Keratinocyte (primary cell): Measurements from ENCODE around the gene GUCY1A1. TPM values are rescaled to one million over a fixed set of nuclear protein-coding genes. Genes with fewer than 3 reads are reported as not detected.

Source experiments
- DNase-seq: peaks from one replicate; pipeline ENCODE4 v3.0.0-alpha.2; 2011; ENCODE audit warnings: low read depth, missing footprints, low spot score
- FAIRE-seq: peaks from 2 replicates; lab custom pipeline; 2011; peaks lifted over from hg19 to GRCh38; lab: Jason Lieb, UNC
- H2AFZ ChIP-seq: 2 replicates; pipeline ENCODE4 v1.6.0; 2012; ENCODE audit warnings: low read length, control low read depth, inconsistent platforms; ENCODE audit not compliant: control insufficient read depth
- H3K27ac ChIP-seq: 2 replicates; pipeline ENCODE4 v1.5.1; 2011; ENCODE audit warnings: low read length; ENCODE audit not compliant: control insufficient read depth, insufficient read depth
- H3K27me3 ChIP-seq: 3 replicates; pipeline ENCODE4 v1.6.0; 2011; ENCODE audit warnings: low read length; ENCODE audit not compliant: control insufficient read depth, insufficient read depth; ENCODE audit errors: extremely low read depth
- H3K36me3 ChIP-seq, 2 experiments: 2 replicates in 1 of 2; 3 replicates in 1 of 2; pipeline ENCODE4 v1.5.1; 2011; ENCODE audit warnings: low read length in 2 of 2, mild to moderate bottlenecking in 1 of 2; ENCODE audit not compliant: control insufficient read depth in 2 of 2, insufficient read depth in 2 of 2; ENCODE audit errors: extremely low read depth in 1 of 2
- H3K4me1 ChIP-seq: 3 replicates; pipeline ENCODE4 v1.5.1; 2011; ENCODE audit warnings: low read length; ENCODE audit not compliant: control insufficient read depth, insufficient read depth; ENCODE audit errors: extremely low read depth
- H3K4me2 ChIP-seq: 3 replicates; pipeline ENCODE4 v1.6.0; 2011; ENCODE audit warnings: low read depth, low read length; ENCODE audit not compliant: control insufficient read depth, insufficient read depth; ENCODE audit errors: extremely low read depth
- H3K4me3 ChIP-seq, 3 experiments: fragments of 200-600 bp in 1 of 3; sonication (generic) in 1 of 3; 2 replicates in 2 of 3; 3 replicates in 1 of 3; pipeline ENCODE4 v1.5.1; 2011 to 2016; ENCODE audit warnings: low read length in 3 of 3, mild to moderate bottlenecking in 3 of 3, control low read depth in 2 of 3, inconsistent platforms in 1 of 3, low read depth in 1 of 3, mixed read lengths in 1 of 3, mixed run types in 1 of 3, moderate library complexity in 1 of 3; ENCODE audit not compliant: control insufficient read depth in 2 of 3, insufficient read depth in 2 of 3; ENCODE audit errors: extremely low read depth in 1 of 3
- H3K79me2 ChIP-seq: 2 replicates; pipeline ENCODE4 v1.6.0; 2012; ENCODE audit warnings: low read length; ENCODE audit not compliant: control insufficient read depth, insufficient read depth
- H3K9ac ChIP-seq: 3 replicates; pipeline ENCODE4 v1.6.0; 2011; ENCODE audit warnings: low read length; ENCODE audit not compliant: control insufficient read depth, insufficient read depth; ENCODE audit errors: extremely low read depth
- H3K9me1 ChIP-seq: 3 replicates; pipeline ENCODE4 v1.6.0; 2011; ENCODE audit warnings: low read length; ENCODE audit not compliant: control insufficient read depth, insufficient read depth; ENCODE audit errors: extremely low read depth
- H3K9me3 ChIP-seq: 2 replicates; pipeline ENCODE4 v1.5.1; 2012; ENCODE audit warnings: low read depth, low read length; ENCODE audit not compliant: control insufficient read depth
- H4K20me1 ChIP-seq: 3 replicates; pipeline ENCODE4 v1.6.0; 2011; ENCODE audit warnings: low read length; ENCODE audit not compliant: control insufficient read depth, insufficient read depth; ENCODE audit errors: extremely low read depth
- CTCF ChIP-seq, 3 experiments: IDR thresholded peaks in 1 of 3; conservative IDR thresholded peaks in 1 of 3; optimal IDR thresholded peaks in 1 of 3; 2 replicates in 2 of 3; 3 replicates in 1 of 3; pipeline versions ENCODE3 to v1.5.1; 2011; ENCODE audit warnings: low read length in 3 of 3, mild to moderate bottlenecking in 3 of 3, moderate library complexity in 2 of 3, control low read depth in 1 of 3, inconsistent platforms in 1 of 3; ENCODE audit not compliant: insufficient read depth in 2 of 3; ENCODE audit errors: extremely low read depth in 1 of 3
- EZH2 ChIP-seq: IDR thresholded peaks from one replicate; pipeline ENCODE4 v1.6.1; 2012; ENCODE audit warnings: inconsistent platforms, mild to moderate bottlenecking, low read length, moderate library complexity
- dilution Hi-C: fragments of 300-500 bp; cut with MboI; formaldehyde crosslinking; loops from one replicate; pipeline ENCODE4 v1.7.0; 2020; ENCODE audit warnings: low sequenced_read_pairs; ENCODE audit not compliant: extremely low pct_ligation_motif_present
- polyA plus RNA-seq, 5 experiments: library from polyadenylated mRNA; depleted of rRNA in 3 of 5; stranded (reverse) in 3 of 5; stranded (forward) in 1 of 5; unstranded in 1 of 5; fragments of >200 nt; gene quantifications; 1 replicate in 1 of 5; 2 replicates in 3 of 5; 3 replicates in 1 of 5; pipeline versions ENCODE4 v1.2.1 to v1.2.3, GENCODE V29; 2011 to 2012; ENCODE audit warnings: missing spikeins in 2 of 5, low read depth in 1 of 5, low replicate concordance in 1 of 5

The GUCY1A1 gene
- polyA plus RNA-seq, 1 donor (not counting 4 experiments of a cell fraction or from before 2014, with no cell fraction given) = 0.05 TPM

GRCh38 chr4:155777971-155778735, 111.5 kb downstream of the GUCY1A1 start:
- Histone ChIP-seq H4K20me1 (no peaks in the 10 kb centered on the region), H2AFZ (no peak overlapping the region), H3K27ac (no peak overlapping the region), H3K79me2 (no peaks in the 10 kb centered on the region), H3K36me3 (no peaks in the 10 kb centered on the region), H3K27me3 (no peaks in the 10 kb centered on the region), H3K9me3 (no peaks in the 10 kb centered on the region), H3K4me1 (no peaks in the 10 kb centered on the region), H3K9me1 (no peaks in the 10 kb centered on the region), H3K9ac (no peak overlapping the region), H3K4me2 (no peak overlapping the region), H3K4me3 (no peak overlapping the region)
- dilution Hi-C loops = no loop called here
- FAIRE-seq (no peak), DNase-seq (no peak)
- TF ChIP-seq CTCF (optimal IDR thresholded peaks at IDR 0.05 in 1 of 3, IDR thresholded peaks at IDR 0.05 in 1 of 3, conservative IDR thresholded peaks at IDR 0.05 in 1 of 3; ENCODE audit: extremely low read depth in 1 of 3, insufficient read depth in 2 of 3, low read length in 3 of 3) = no peak
- no peak for TF ChIP-seq EZH2

GRCh38 chr4:155780775-155781174, 114.1 kb downstream of the GUCY1A1 start:
- Histone ChIP-seq H3K27ac (no peak overlapping the region), H3K27me3 (no peaks in the 10 kb centered on the region), H3K9ac (no peak overlapping the region), H3K4me2 (no peak overlapping the region), H3K79me2 (no peaks in the 10 kb centered on the region), H3K9me1 (no peaks in the 10 kb centered on the region), H3K4me3 (no peak overlapping the region), H3K9me3 (no peaks in the 10 kb centered on the region), H3K36me3 (no peaks in the 10 kb centered on the region), H4K20me1 (no peaks in the 10 kb centered on the region), H2AFZ (no peak overlapping the region), H3K4me1 (no peaks in the 10 kb centered on the region)
- DNase-seq = no peak
- TF ChIP-seq EZH2 = no peak
- TF ChIP-seq CTCF (optimal IDR thresholded peaks at IDR 0.05 in 1 of 3, IDR thresholded peaks at IDR 0.05 in 1 of 3, conservative IDR thresholded peaks at IDR 0.05 in 1 of 3; ENCODE audit: extremely low read depth in 1 of 3, insufficient read depth in 2 of 3, low read length in 3 of 3) = no peak
- dilution Hi-C loops = no loop called here
- no peak for FAIRE-seq
